Esophagus muscularis mucosa (tissue), 4 donors: ENCODE data around the gene DELE1. TPM values are rescaled to one million over a fixed set of nuclear protein-coding genes. Genes with fewer than 3 reads are reported as not detected.

Source experiments
- DNase-seq: peaks from one replicate; pipeline ENCODE4 v3.0.0-alpha.2; 2017; ENCODE audit errors: extremely low spot score
- H3K27ac ChIP-seq, 4 donors: fragments of 200-600 bp; sonication (generic); replicated peaks in 1 of 4; 1 replicate in 3 of 4; 2 replicates in 1 of 4; pipeline ENCODE4 v1.5.1; 2016 to 2019; ENCODE audit warnings: mild to moderate bottlenecking in 1 of 4
- H3K27me3 ChIP-seq, 4 donors: fragments of 200-600 bp; sonication (generic); one replicate each; pipeline versions ENCODE4 v1.5.1 to v1.6.0; 2016 to 2019
- H3K36me3 ChIP-seq, 4 donors: fragments of 200-600 bp; sonication (generic); one replicate each; pipeline ENCODE4 v1.5.1; 2016 to 2019
- H3K4me1 ChIP-seq, 4 donors: fragments of 200-600 bp; sonication (generic); one replicate each; pipeline ENCODE4 v1.5.1; 2016 to 2019
- H3K4me3 ChIP-seq, 4 donors: fragments of 200-600 bp; sonication (generic); 1 replicate in 2 of 4; 2 replicates in 2 of 4; pipeline ENCODE4 v1.5.1; 2016 to 2019; ENCODE audit warnings: mild to moderate bottlenecking in 4 of 4, moderate library complexity in 1 of 4
- H3K9me3 ChIP-seq, 4 donors: fragments of 200-600 bp; sonication (generic); 1 replicate in 3 of 4; 2 replicates in 1 of 4; pipeline ENCODE4 v1.5.1; 2016 to 2019
- EP300 ChIP-seq: sonication (generic); formaldehyde crosslinking; IDR thresholded peaks from one replicate; pipeline ENCODE4 v1.6.1; 2017; ENCODE audit warnings: antibody characterized with exemption
- POLR2A ChIP-seq: fragments of 450-650 bp; IDR thresholded peaks from one replicate; pipeline ENCODE4 v1.6.1; 2017; ENCODE audit warnings: antibody characterized with exemption, moderate library complexity, mild to moderate bottlenecking, low read depth
- POLR2AphosphoS5 ChIP-seq, 2 donors: sonication (generic); formaldehyde crosslinking; IDR thresholded peaks; one replicate each; pipeline ENCODE4 v1.6.1; 2017; ENCODE audit warnings: antibody characterized with exemption in 2 of 2
- WGBS: methylation state at CpG from one replicate; pipeline ENCODE4 v1.1.5; 2018; 5-methylcytosine and 5-hydroxymethylcytosine counted together
- intact Hi-C: fragments of 100-400 bp; cut with DNase I; formaldehyde crosslinking; loops from one replicate; pipeline ENCODE4 v1.15.1; 2023
- total RNA-seq, 4 donors: library from RNA; depleted of rRNA; stranded (reverse); fragments of >200 nt; gene quantifications; one replicate each; pipeline versions ENCODE4 v1.1.0 to v1.2.1, GENCODE V29; 2016
- TF ChIP-seq, protein P1 (sequence below), 3 experiments: fragments of 200-600 bp in 2 of 3; fragments of 450-650 bp in 1 of 3; sonication (generic) in 2 of 3; IDR thresholded peaks; one replicate each; pipeline ENCODE4 v1.5.1; 2017 to 2019; ENCODE audit warnings: antibody characterized with exemption in 3 of 3, mild to moderate bottlenecking in 2 of 3, moderate library complexity in 1 of 3

Gene DELE1
- total RNA-seq, 4 donors from 2014 or later = 44.4 to 75.8 (median 49.6) TPM

DNA sequence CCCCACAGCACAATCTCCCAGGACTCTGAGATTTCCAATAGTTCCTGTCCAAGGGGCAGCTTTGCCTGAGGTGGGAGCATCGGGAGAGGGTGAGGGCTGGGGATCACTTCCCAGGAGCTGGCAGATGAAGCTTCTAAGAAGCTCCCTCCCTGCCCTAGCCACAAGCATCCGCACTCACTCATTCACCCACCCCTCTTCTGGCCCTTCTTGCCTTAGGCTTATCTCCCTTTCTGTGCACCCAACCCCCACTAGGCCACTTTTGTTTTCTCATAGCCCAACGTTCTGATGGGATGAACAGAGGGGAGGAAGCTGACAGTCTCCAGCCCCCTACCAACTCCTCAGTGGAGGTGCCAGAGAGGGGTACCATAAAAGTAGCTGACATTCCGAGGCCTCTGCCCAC is 41.8 kb upstream of the DELE1 start:
- H3K36me3 ChIP-seq = peaks cover 0 to 1% (median 0%) of the 10 kb centered on the region in 4 donors
- TF ChIP-seq POLR2A (no peak), EP300 (no peak), POLR2AphosphoS5 (IDR thresholded peaks at IDR 0.05) (no peak)
- TF ChIP-seq, protein P1, sequence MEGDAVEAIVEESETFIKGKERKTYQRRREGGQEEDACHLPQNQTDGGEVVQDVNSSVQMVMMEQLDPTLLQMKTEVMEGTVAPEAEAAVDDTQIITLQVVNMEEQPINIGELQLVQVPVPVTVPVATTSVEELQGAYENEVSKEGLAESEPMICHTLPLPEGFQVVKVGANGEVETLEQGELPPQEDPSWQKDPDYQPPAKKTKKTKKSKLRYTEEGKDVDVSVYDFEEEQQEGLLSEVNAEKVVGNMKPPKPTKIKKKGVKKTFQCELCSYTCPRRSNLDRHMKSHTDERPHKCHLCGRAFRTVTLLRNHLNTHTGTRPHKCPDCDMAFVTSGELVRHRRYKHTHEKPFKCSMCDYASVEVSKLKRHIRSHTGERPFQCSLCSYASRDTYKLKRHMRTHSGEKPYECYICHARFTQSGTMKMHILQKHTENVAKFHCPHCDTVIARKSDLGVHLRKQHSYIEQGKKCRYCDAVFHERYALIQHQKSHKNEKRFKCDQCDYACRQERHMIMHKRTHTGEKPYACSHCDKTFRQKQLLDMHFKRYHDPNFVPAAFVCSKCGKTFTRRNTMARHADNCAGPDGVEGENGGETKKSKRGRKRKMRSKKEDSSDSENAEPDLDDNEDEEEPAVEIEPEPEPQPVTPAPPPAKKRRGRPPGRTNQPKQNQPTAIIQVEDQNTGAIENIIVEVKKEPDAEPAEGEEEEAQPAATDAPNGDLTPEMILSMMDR (IDR thresholded peaks at IDR 0.05) = no peak
- WGBS = 32% methylated on average over 4 of the region's 4 CpGs
- H3K9me3 ChIP-seq = no peaks in the 10 kb centered on the region
- H3K4me1 ChIP-seq = peaks cover 49 to 69% (median 68%) of the 10 kb centered on the region in 4 donors
- DNase-seq = no peak
- no peak overlapping the region for H3K4me3 ChIP-seq
- peaks cover 0 to 78% (median 34%) of the 10 kb centered on the region in 4 donors for H3K27me3 ChIP-seq
- peak overlapping the region; percentile 48 to 63 (median 54) for H3K27ac ChIP-seq
- intact Hi-C loops = no loop called here

DNA sequence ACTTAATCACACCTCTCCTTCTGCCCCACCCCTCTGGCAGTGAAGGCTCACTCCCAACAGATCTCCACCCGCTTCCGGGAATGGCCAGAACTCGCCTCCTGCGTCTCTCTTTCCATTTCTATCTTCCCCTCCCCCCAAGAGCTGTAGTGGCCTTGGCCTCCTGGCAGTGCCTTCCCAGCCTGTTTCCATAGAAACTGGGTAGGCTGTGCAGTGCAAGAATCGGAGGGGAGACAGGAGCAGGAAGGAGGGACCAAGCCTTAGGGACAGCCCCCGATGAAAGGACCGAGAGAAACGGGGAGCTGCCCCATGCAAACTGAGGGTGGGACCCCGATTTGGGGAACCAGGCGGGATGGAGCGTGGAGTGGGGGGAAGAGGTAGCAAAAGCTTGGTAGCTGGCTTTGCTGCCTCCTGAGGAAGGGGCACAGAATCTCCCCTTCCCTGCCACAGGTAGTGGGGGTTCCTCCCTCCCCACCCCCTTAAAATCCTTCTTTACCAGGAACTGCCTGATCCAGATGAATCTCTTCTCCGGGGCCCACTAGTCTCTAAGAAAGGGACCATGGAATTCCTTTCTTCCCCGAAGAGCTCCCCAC is 41.0 kb upstream of the DELE1 start:
- Histone ChIP-seq H3K27me3 (peaks cover 0 to 70% (median 28%) of the 10 kb centered on the region in 4 donors), H3K4me1 (peaks cover 46 to 61% (median 60%) of the 10 kb centered on the region in 4 donors), H3K4me3 (peak overlapping the region in 2 of 4 donors; percentile 4 to 19), H3K9me3 (no peaks in the 10 kb centered on the region), H3K27ac (peak overlapping the region; percentile 48 to 63 (median 54)), H3K36me3 (no peaks in the 10 kb centered on the region)
- WGBS = 12% methylated on average over 13 of the region's 13 CpGs
- intact Hi-C loops = no loop called here
- no peak for TF ChIP-seq POLR2AphosphoS5 (IDR thresholded peaks at IDR 0.05)
- TF ChIP-seq EP300 = no peak
- no peak for DNase-seq

DNA sequence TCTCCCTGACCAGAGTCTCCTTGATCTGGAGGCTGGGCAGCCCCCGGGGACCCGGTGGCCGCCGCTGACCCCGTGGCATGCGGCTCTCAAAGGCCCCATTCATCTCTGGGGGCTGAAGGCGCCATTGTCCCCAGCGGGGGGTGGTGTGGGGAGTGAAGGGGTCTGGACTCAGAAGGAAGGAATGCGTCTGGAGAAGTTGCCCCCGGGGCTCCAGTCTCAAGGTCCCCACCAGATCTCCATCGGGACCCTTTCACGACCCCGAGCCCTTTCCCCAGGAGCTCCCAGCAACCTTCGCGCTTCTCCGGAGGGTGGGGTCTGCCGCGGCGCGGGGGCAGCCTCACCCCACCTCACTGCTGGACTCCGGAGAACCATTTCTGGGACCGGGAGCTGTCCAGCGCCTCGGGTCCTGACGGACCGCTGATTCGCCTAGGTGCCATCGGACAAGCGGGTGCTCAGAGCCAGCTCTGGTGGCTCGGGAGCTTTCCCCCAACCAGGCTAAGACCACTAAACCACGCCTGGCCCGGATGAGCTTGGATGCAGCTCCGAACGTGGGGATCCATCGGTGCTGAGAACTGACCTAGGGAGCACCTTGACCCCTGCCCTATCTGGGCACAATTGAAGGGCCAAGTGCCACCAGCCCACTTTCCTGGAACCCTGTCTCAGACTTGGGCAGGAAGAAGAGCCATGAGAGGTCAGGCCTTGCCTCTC is 40.3 kb upstream of the DELE1 start:
- Histone ChIP-seq H3K4me1 (peaks cover 44 to 56% (median 54%) of the 10 kb centered on the region in 4 donors), H3K27me3 (peaks cover 0 to 66% (median 27%) of the 10 kb centered on the region in 4 donors), H3K27ac (peak overlapping the region in 1 of 4 donors; percentile 63), H3K4me3 (peak overlapping the region in 2 of 4 donors; percentile 4 to 19), H3K9me3 (no peaks in the 10 kb centered on the region), H3K36me3 (no peaks in the 10 kb centered on the region)
- intact Hi-C loops = no loop called here
- TF ChIP-seq, protein P1 (IDR thresholded peaks at IDR 0.05) = no peak
- TF ChIP-seq POLR2AphosphoS5 (IDR thresholded peaks at IDR 0.05) = peak in 1 of 2 donors; percentile 10
- 2% methylated on average over 30 of the region's 35 CpGs for WGBS
- DNase-seq = no peak

DNA sequence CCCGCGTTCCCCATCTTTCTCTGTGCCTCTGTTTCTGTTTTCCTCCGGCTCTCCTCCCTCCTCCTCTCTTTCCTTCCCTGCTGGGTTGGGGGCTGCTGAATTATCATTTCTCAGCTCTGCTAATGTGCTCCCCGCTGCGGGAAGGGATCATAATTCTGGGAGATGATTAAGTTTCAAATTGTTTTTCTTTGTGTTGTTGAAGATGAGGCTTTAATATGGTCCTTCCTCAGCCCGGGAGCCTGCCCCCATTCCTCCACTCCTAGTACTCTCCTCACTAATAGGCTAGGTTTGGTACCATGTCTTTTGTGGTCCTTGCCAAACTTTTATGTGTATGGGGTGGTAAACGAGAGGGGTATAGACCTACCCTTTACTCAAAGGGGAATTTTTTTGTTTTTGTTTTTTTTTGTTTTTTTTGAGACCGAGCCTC is 39.8 kb upstream of the DELE1 start:
- peaks cover 0 to 66% (median 27%) of the 10 kb centered on the region in 4 donors for H3K27me3 ChIP-seq
- intact Hi-C loops = no loop called here
- peak overlapping the region in 1 of 4 donors; percentile 4 for H3K4me3 ChIP-seq

More for the DNA sequence above, 39.8 kb upstream of the DELE1 start:
- WGBS = 34% methylated on average over 8 of the region's 8 CpGs
- Histone ChIP-seq H3K27ac (no peak overlapping the region), H3K36me3 (no peaks in the 10 kb centered on the region), H3K4me1 (peaks cover 41 to 51% (median 49%) of the 10 kb centered on the region in 4 donors), H3K9me3 (no peaks in the 10 kb centered on the region)
- no peak for DNase-seq
- TF ChIP-seq POLR2AphosphoS5 (IDR thresholded peaks at IDR 0.05) (no peak), POLR2A (no peak), EP300 (no peak)
- TF ChIP-seq, protein P1 (IDR thresholded peaks at IDR 0.05) = no peak
